Activated B cell treated with CpG ODN at 0.5 μM for 24 hours (primary cell): ENCODE measurements around the gene COMP. TPM values are rescaled to one million over a fixed set of nuclear protein-coding genes. Genes with fewer than 3 reads are reported as not detected.

Experiments
- ATAC-seq: fragments of 200-7000 bp; cut with Tn5 transposase; one replicate; pipeline ENCODE4 v1.10.0; 2021; ENCODE audit warnings: low read depth, mild to moderate bottlenecking, moderate library complexity
- CTCF ChIA-PET: fragments of 350-600 bp; sonication (Branson Sonifier 250); formaldehyde crosslinking; loops from one replicate; lab custom pipeline; 2021; ENCODE audit warnings: antibody characterized with exemption; lab: Charles Lee
- POLR2A ChIA-PET: fragments of 350-600 bp; sonication (Branson Sonifier 250); formaldehyde crosslinking; loops from one replicate; lab custom pipeline; 2021; ENCODE audit warnings: antibody characterized with exemption; lab: Charles Lee
- DNase-seq: peaks from one replicate; pipeline ENCODE4 v3.0.0; 2022
- H3K27ac Mint-ChIP-seq: one replicate; pipeline ENCODE4 v1.8.0; 2020; ENCODE audit warnings: mixed read lengths
- H3K27me3 Mint-ChIP-seq: one replicate; pipeline ENCODE4 v1.8.0; 2021; ENCODE audit warnings: mixed read lengths
- H3K36me3 Mint-ChIP-seq: one replicate; pipeline ENCODE4 v1.8.0; 2021; ENCODE audit warnings: low read depth, mixed read lengths
- H3K4me1 Mint-ChIP-seq: one replicate; pipeline ENCODE4 v1.8.0; 2021; ENCODE audit warnings: mixed read lengths
- H3K4me3 Mint-ChIP-seq: one replicate; pipeline ENCODE4 v1.8.0; 2020; ENCODE audit warnings: mild to moderate bottlenecking, mixed read lengths
- H3K9me3 Mint-ChIP-seq: one replicate; pipeline ENCODE4 v1.8.0; 2020; ENCODE audit warnings: mixed read lengths
- CTCF ChIP-seq: fragments of 200-600 bp; IDR thresholded peaks from one replicate; pipeline ENCODE4 v1.8.0; 2022; ENCODE audit warnings: antibody characterized with exemption, mild to moderate bottlenecking
- intact Hi-C: fragments of 100-400 bp; cut with micrococcal nuclease; formaldehyde crosslinking; loops from one replicate; pipeline ENCODE4 v1.15.1; 2024
- total RNA-seq: library from RNA; stranded (reverse); gene quantifications from 2 replicates; pipeline ENCODE4 v1.2.3, GENCODE V29; 2022

The COMP gene
- total RNA-seq, 1 donor from 2014 or later, result 0.16 TPM

GRCh38 chr19:18749362-18750231 is 41.5 kb downstream of the COMP start:
- POLR2A ChIA-PET, result no interaction called here

GRCh38 chr19:18746401-18747325 is 44.4 kb downstream of the COMP start:
- no peak for DNase-seq
- Mint-ChIP-seq H3K4me1 (no peaks in the 10 kb centered on the region), H3K4me3 (no peak overlapping the region), H3K27me3 (no peaks in the 10 kb centered on the region), H3K36me3 (peaks cover 14% of the 10 kb centered on the region), H3K27ac (no peak overlapping the region), H3K9me3 (no peaks in the 10 kb centered on the region)
- ChIA-PET POLR2A (no interaction called here), CTCF (no interaction called here)
- TF ChIP-seq CTCF, result no peak
- intact Hi-C loops, result no loop called here
- ATAC-seq, result no peak

More at GRCh38 chr19:18749362-18750231, 41.5 kb downstream of the COMP start:
- no peaks in the 10 kb centered on the region for H3K4me1 Mint-ChIP-seq
- no peak overlapping the region for H3K27ac Mint-ChIP-seq
- no peak for TF ChIP-seq CTCF
- CTCF ChIA-PET, result no interaction called here
- no peak overlapping the region for H3K4me3 Mint-ChIP-seq
- intact Hi-C loops, result no loop called here
- H3K27me3 Mint-ChIP-seq, result no peaks in the 10 kb centered on the region
- H3K9me3 Mint-ChIP-seq, result no peaks in the 10 kb centered on the region
- DNase-seq (no peak), ATAC-seq (no peak)
- peaks cover 30% of the 10 kb centered on the region for H3K36me3 Mint-ChIP-seq

- ChIA-PET CTCF (no interaction called here), POLR2A (interaction anchor here (0.5 kb wide), 1 partner anchor 105 kb away, joined by 3 read pairs; no protein-coding TSS in a partner anchor)
- no peak for TF ChIP-seq CTCF
- DNase-seq, result no peak
- Mint-ChIP-seq H3K27me3 (no peaks in the 10 kb centered on the region), H3K9me3 (no peaks in the 10 kb centered on the region), H3K36me3 (peaks cover 9% of the 10 kb centered on the region), H3K4me3 (no peak overlapping the region), H3K27ac (no peak overlapping the region), H3K4me1 (no peaks in the 10 kb centered on the region)
- intact Hi-C loops, result no loop called here
- ATAC-seq, result no peak
Observed at GRCh38 chr19:18745931-18746330, 45.2 kb downstream of the COMP start.

- ATAC-seq, result no peak
- intact Hi-C loops, result no loop called here
- Mint-ChIP-seq H3K27me3 (no peaks in the 10 kb centered on the region), H3K36me3 (peaks cover 4% of the 10 kb centered on the region), H3K27ac (no peak overlapping the region), H3K4me1 (no peaks in the 10 kb centered on the region), H3K9me3 (no peaks in the 10 kb centered on the region), H3K4me3 (no peak overlapping the region)
- DNase-seq, result no peak
- ChIA-PET CTCF (no interaction called here), POLR2A (interaction anchor here (0.5 kb wide), 1 partner anchor 104 kb away, joined by 3 read pairs; no protein-coding TSS in a partner anchor)
- no peak for TF ChIP-seq CTCF
Observed at GRCh38 chr19:18745012-18745735, 45.9 kb downstream of the COMP start.
